Mesodermal cell (in vitro differentiated cells): Measurements from ENCODE around the gene CTTNBP2NL.

ENCODE experiments used
- H3K27ac ChIP-seq: 2 replicates; pipeline ENCODE4 v1.7.0; 2013; ENCODE audit warnings: mild to moderate bottlenecking, low read depth, low read length, moderate library complexity; ENCODE audit not compliant: severe bottlenecking
- H3K36me3 ChIP-seq: 2 replicates; pipeline ENCODE4 v1.7.1; 2013; ENCODE audit warnings: mild to moderate bottlenecking, low read length, moderate library complexity; ENCODE audit not compliant: control insufficient read depth, insufficient read depth
- H3K4me1 ChIP-seq: one replicate; pipeline ENCODE4 v1.7.1; 2013; ENCODE audit warnings: mild to moderate bottlenecking, low read length; ENCODE audit not compliant: insufficient read depth, control insufficient read depth, poor library complexity, severe bottlenecking
- H3K4me3 ChIP-seq: 2 replicates; pipeline ENCODE4 v1.7.0; 2013; ENCODE audit warnings: low read length, control low read depth, mild to moderate bottlenecking; ENCODE audit not compliant: insufficient read depth, poor library complexity, severe bottlenecking; ENCODE audit errors: extremely low read depth
- H3K9me3 ChIP-seq: 2 replicates; pipeline ENCODE4 v1.7.1; 2013; ENCODE audit warnings: mild to moderate bottlenecking, low read length, moderate library complexity; ENCODE audit not compliant: control insufficient read depth
- WGBS, 2 experiments: methylation state at CpG; one replicate each; pipeline ENCODE4 v1.1.5; 2013; ENCODE audit warnings: missing lambda C conversion rate in 2 of 2; ENCODE audit not compliant: insufficient coverage in 2 of 2; 5-methylcytosine and 5-hydroxymethylcytosine counted together

CTTNBP2NL gene

GRCh38 chr1:112369392-112370285, 26.4 kb upstream of the CTTNBP2NL start:
- WGBS, 2 experiments = 16 to 20% methylated on average over 10 to 12 of the region's 16 CpGs
- Histone ChIP-seq H3K4me1 (no peaks in the 10 kb centered on the region), H3K36me3 (no peaks in the 10 kb centered on the region), H3K27ac (no peak overlapping the region), H3K4me3 (no peak overlapping the region), H3K9me3 (no peaks in the 10 kb centered on the region)

GRCh38 chr1:112370996-112371395, 25.0 kb upstream of the CTTNBP2NL start:
- 78 to 91% methylated on average over 4 of the region's 4 CpGs for WGBS, 2 experiments
- no peak overlapping the region for H3K4me3 ChIP-seq
- H3K27ac ChIP-seq = no peak overlapping the region
- H3K4me1 ChIP-seq = no peaks in the 10 kb centered on the region
- no peaks in the 10 kb centered on the region for H3K36me3 ChIP-seq
- no peaks in the 10 kb centered on the region for H3K9me3 ChIP-seq

DNA sequence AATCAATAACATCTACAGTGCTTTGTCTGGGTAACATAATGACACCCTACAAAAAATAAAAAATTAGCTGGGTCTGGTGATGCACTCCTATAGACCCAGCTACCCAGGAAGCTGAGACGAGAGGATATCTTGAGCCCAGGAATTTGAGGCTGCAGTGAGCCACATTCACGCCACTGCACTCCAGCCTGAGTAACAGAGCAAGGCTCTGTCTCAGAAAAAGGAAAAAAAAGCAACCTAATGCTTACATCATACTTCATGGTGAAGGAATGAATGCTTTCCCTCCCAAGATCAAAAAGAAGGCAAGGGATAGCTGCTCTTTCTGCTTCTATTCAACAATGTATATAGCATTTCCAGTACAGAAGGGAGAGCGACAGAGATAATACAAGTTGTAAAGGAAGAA, 24.2 kb upstream of the CTTNBP2NL start:
- 67 to 80% methylated on average over 1 to 2 of the region's 3 CpGs for WGBS, 2 experiments
- H3K36me3 ChIP-seq = no peaks in the 10 kb centered on the region
- H3K4me1 ChIP-seq = no peaks in the 10 kb centered on the region
- H3K9me3 ChIP-seq = no peaks in the 10 kb centered on the region
- H3K27ac ChIP-seq = no peak overlapping the region
- no peak overlapping the region for H3K4me3 ChIP-seq

DNA sequence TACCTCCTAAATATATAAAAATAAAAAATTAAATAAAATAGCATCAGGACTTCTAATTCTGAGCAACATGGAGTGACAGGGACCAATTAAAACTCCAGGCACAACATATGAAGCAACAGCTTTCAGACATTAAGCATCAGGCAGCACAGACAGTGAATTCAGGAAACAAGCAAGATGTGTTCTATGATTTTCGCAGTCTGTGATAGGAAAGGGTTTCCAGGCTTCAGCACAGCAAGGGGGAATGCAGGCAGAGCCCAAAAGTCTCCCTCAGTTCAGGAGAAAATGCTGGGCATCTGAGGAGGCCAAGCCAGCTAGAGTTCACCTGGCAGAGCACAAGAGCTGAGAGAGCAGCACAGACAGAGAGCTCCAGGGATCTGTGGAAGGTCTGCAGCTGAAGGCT, 22.2 kb upstream of the CTTNBP2NL start:
- 83 to 86% methylated on average over 1 of the region's 1 CpG for WGBS, 2 experiments

DNA sequence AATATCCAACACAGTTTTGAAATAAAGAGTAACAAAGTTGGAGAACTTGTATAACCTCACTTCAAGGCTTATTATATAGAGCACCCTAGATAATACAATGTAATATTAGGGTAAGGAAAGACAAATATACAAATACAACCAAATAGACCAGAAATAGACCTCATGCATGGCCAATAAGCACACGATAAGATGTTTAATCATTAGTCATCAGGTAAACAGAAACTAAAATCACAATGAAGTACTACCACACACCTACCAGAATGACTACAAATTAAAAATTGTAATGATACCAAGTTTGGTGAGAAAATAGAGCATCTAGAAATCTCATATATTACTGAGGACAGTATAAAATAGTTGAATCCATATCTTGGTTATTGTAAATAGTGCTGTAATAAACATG, 20.3 kb upstream of the CTTNBP2NL start:
- H3K36me3 ChIP-seq = no peaks in the 10 kb centered on the region
- WGBS, 2 experiments = no CpG with 5 or more reads among the region's 1 CpG

More for the DNA sequence above, 22.2 kb upstream of the CTTNBP2NL start:
- H3K4me1 ChIP-seq = no peaks in the 10 kb centered on the region
- no peak overlapping the region for H3K27ac ChIP-seq
- H3K9me3 ChIP-seq = no peaks in the 10 kb centered on the region
- no peak overlapping the region for H3K4me3 ChIP-seq
- no peaks in the 10 kb centered on the region for H3K36me3 ChIP-seq

GRCh38 chr1:112380356-112380755, 15.7 kb upstream of the CTTNBP2NL start:
- no peaks in the 10 kb centered on the region for H3K36me3 ChIP-seq
- no peaks in the 10 kb centered on the region for H3K4me1 ChIP-seq
- H3K27ac ChIP-seq = no peak overlapping the region
- WGBS, 2 experiments = 78 to 90% methylated on average over 1 of the region's 1 CpG
- no peak overlapping the region for H3K4me3 ChIP-seq
- no peaks in the 10 kb centered on the region for H3K9me3 ChIP-seq

More for the DNA sequence above, 20.3 kb upstream of the CTTNBP2NL start:
- Histone ChIP-seq H3K9me3 (no peaks in the 10 kb centered on the region), H3K27ac (no peak overlapping the region), H3K4me1 (no peaks in the 10 kb centered on the region), H3K4me3 (no peak overlapping the region)

GRCh38 chr1:112381324-112382076, 14.5 kb upstream of the CTTNBP2NL start:
- H3K36me3 ChIP-seq = no peaks in the 10 kb centered on the region

DNA sequence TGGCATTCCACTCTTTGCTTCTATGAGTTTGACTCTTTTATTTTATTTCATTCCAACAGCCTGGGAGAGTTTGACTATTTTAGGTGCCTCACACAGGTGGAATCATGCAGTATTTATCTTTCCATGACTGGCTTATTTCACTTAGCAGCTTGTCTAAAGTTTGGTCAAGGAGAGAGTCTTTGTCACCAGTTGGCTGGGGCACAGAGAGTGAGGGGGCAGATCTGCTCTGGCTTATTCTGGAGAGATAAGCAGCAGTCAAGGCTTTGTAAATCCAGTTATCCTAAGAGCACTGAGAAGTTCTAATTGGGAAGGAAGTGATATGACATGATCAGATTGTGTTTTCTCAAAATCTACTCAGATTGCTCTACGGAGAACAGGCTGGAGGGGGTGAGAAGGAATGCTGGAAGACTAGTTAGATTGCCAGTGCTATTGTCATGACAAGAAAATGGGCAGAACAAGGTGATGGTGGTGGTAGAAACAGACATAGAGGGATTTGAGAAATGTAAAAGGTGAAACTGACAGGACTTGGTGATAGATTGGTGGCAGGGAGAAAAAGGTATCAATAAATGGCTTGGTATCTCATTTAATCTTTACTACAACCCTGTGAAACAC, 12.1 kb upstream of the CTTNBP2NL start:
- no peaks in the 10 kb centered on the region for H3K36me3 ChIP-seq
- no peak overlapping the region for H3K27ac ChIP-seq
- H3K4me1 ChIP-seq = peaks cover 7% of the 10 kb centered on the region
- no peak overlapping the region for H3K4me3 ChIP-seq
- no peaks in the 10 kb centered on the region for H3K9me3 ChIP-seq
- 56 to 71% methylated on average over 1 of the region's 1 CpG for WGBS, 2 experiments

More at GRCh38 chr1:112381324-112382076, 14.5 kb upstream of the CTTNBP2NL start:
- H3K4me1 ChIP-seq = no peaks in the 10 kb centered on the region
- H3K4me3 ChIP-seq = no peak overlapping the region
- 90 to 91% methylated on average over 2 of the region's 2 CpGs for WGBS, 2 experiments
- H3K9me3 ChIP-seq = no peaks in the 10 kb centered on the region
- no peak overlapping the region for H3K27ac ChIP-seq

DNA sequence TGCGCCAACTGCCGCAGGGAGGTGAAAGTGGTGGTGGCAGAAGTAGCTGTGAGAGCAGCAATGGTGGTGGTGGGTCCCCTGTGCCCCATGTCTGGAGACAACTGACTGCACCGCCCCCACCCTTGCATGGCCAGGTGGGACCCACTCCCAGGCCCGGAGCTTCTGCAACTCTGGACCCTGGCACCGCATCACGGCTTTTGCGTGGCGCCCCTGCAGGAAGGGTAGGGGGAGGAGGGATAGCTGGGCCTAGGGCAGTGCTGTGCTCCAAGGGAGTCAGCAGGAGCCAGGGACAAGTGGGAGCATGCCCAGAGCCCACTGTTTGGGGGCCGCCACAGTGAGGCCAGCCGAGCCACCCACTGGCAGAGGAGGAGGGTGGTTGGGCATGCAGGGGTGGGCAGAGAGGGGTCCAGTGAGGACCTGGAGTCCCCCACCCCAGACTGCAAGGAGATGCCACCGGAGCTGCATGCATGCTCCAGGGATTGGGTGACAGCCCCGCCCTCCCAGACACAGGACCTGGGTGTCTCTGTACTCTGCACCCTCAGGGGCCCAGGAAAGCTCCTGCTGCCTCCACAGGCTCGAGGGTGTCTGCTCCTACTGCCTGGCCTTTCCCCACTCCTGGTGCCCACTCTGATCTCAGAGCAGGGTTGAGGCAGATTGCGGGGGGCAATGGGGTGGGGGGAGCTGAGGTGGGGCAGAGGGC, 9.8 kb upstream of the CTTNBP2NL start:
- Histone ChIP-seq H3K4me1 (peaks cover 10% of the 10 kb centered on the region), H3K4me3 (no peak overlapping the region), H3K9me3 (no peaks in the 10 kb centered on the region), H3K36me3 (no peaks in the 10 kb centered on the region), H3K27ac (no peak overlapping the region)
- WGBS, 2 experiments = 94 to 97% methylated on average over 4 to 12 of the region's 14 CpGs

DNA sequence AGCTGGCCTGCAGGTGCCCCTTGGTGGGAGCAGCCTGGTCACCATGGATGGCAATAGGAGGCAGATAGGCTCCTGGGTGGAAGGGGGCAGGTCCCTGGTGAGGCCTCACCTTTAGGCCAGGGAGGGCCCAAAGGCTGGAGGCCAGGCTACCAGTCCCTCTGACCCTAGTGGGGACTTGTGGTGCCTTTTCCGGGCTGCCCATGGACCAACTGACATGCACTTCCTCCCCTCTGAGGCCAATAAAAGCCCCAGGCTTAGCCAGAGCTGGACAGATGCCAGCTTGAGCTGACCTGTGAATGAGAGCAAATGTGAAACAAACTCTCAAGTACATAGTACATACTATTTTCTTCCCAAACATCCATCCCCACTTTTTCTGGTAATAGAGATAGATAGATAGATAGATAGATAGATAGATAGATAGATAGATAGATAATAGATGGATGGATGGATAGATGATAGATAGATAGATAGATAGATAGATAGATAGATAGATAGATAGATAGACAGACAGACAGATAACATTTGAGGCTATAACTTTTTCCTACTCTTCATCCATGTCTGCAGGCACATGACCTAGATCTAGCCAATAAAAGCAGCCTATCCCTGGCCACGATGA, 9.2 kb upstream of the CTTNBP2NL start:
- 73 to 90% methylated on average over 1 of the region's 2 CpGs for WGBS, 2 experiments
- Histone ChIP-seq H3K9me3 (no peaks in the 10 kb centered on the region), H3K4me1 (peaks cover 10% of the 10 kb centered on the region), H3K27ac (no peak overlapping the region), H3K4me3 (no peak overlapping the region), H3K36me3 (no peaks in the 10 kb centered on the region)
